ENCODE data around the gene VAV1. TPM values are rescaled to one million over a fixed set of nuclear protein-coding genes. Genes with fewer than 3 reads are reported as not detected.

The VAV1 gene
- total and polyA plus RNA-seq, 2 experiments from 2014 or later = 0.82 to 1.8 TPM

GRCh38 chr19:6862673-6863078, 90.2 kb downstream of the VAV1 start:
- Histone ChIP-seq H3K4me1 (ENCODE audit: insufficient read depth) (no peaks in the 10 kb centered on the region), H3K9me2 (ENCODE audit: insufficient read depth) (no peaks in the 10 kb centered on the region), H4K20me1 (replicated peaks; ENCODE audit: insufficient read depth) (no peaks in the 10 kb centered on the region), H2AFZ (no peak overlapping the region), H3F3A (replicated peaks; ENCODE audit: low read depth) (no peaks in the 10 kb centered on the region), H3K4me2 (no peak overlapping the region), H3K36me3 (ENCODE audit: insufficient read depth) (no peaks in the 10 kb centered on the region), H3K27me3 (ENCODE audit: insufficient read depth) (no peaks in the 10 kb centered on the region), H3K27ac (ENCODE audit: low read depth) (no peak overlapping the region), H3K4me3 (no peak overlapping the region), H3K79me2 (replicated peaks; ENCODE audit: insufficient read depth) (no peaks in the 10 kb centered on the region)
- H3K4me1 Mint-ChIP-seq = no peaks in the 10 kb centered on the region
- DNase-seq (ENCODE audit: low spot score) = peak; percentile 93
- TF ChIP-seq CTCF (conservative IDR thresholded peaks at IDR 0.05; ENCODE audit: low read depth in 2 of 2) (peak; percentile 90 to 95), REST (IDR thresholded peaks at IDR 0.05; ENCODE audit: unreplicated experiment) (no peak), CREB1 (CRISPR knock-in tag; IDR thresholded peaks at IDR 0.05; ENCODE audit: low read depth) (no peak)
- H3K9me3 Mint-ChIP-seq = peaks cover 70% of the 10 kb centered on the region
- H3K27ac Mint-ChIP-seq = no peak overlapping the region
- peaks cover 18% of the 10 kb centered on the region for H3K36me3 Mint-ChIP-seq (ENCODE audit: low read depth)
- peak; percentile 96 for ATAC-seq
- H3K4me3 Mint-ChIP-seq = 0 out of 3 replicates have a peak overlapping the region, but pooled peaks have one; percentile 0
- H3K27me3 Mint-ChIP-seq (ENCODE audit: insufficient read depth, low read depth, poor library complexity) = peaks cover 6% of the 10 kb centered on the region

- no peaks in the 10 kb centered on the region for H3K9me2 ChIP-seq (ENCODE audit: insufficient read depth)
- ATAC-seq = no peak
- no peak overlapping the region for H3K4me2 ChIP-seq
- H3K27ac Mint-ChIP-seq = no peak overlapping the region
- H3K27me3 Mint-ChIP-seq (ENCODE audit: insufficient read depth, low read depth, poor library complexity) = peaks cover 6% of the 10 kb centered on the region
- H3F3A ChIP-seq (replicated peaks; ENCODE audit: low read depth) = no peaks in the 10 kb centered on the region
- H3K79me2 ChIP-seq (replicated peaks; ENCODE audit: insufficient read depth) = no peaks in the 10 kb centered on the region
- H3K36me3 Mint-ChIP-seq (ENCODE audit: low read depth) = peaks cover 21% of the 10 kb centered on the region
- H3K9me3 Mint-ChIP-seq = peaks cover 77% of the 10 kb centered on the region
- DNase-seq (ENCODE audit: low spot score) = no peak
- H3K27ac ChIP-seq (ENCODE audit: low read depth) = no peak overlapping the region
- H2AFZ ChIP-seq = no peak overlapping the region
- no peaks in the 10 kb centered on the region for H3K27me3 ChIP-seq (ENCODE audit: insufficient read depth)
- H3K4me3 Mint-ChIP-seq = no peak overlapping the region
- H4K20me1 ChIP-seq (replicated peaks; ENCODE audit: insufficient read depth) = no peaks in the 10 kb centered on the region
- H3K36me3 ChIP-seq (ENCODE audit: insufficient read depth) = no peaks in the 10 kb centered on the region
- no peaks in the 10 kb centered on the region for H3K4me1 Mint-ChIP-seq
- no peaks in the 10 kb centered on the region for H3K4me1 ChIP-seq (ENCODE audit: insufficient read depth)
- no peak overlapping the region for H3K4me3 ChIP-seq
- TF ChIP-seq EZH2phosphoT487 (IDR thresholded peaks at IDR 0.05; ENCODE audit: unreplicated experiment) (no peak), NANOG (IDR thresholded peaks at IDR 0.05; ENCODE audit: borderline replicate concordance) (no peak), EZH2 (IDR thresholded peaks at IDR 0.05; ENCODE audit: low read depth, unreplicated experiment) (no peak), REST (IDR thresholded peaks at IDR 0.05; ENCODE audit: unreplicated experiment) (no peak), ETS1 (IDR thresholded peaks at IDR 0.05) (no peak), STAT1 (IDR thresholded peaks at IDR 0.05; ENCODE audit: unreplicated experiment) (no peak), ZNF331 (CRISPR knock-in tag; IDR thresholded peaks at IDR 0.05; ENCODE audit: low read depth) (no peak), CTCF (conservative IDR thresholded peaks at IDR 0.05; ENCODE audit: low read depth in 2 of 2) (no peak), CREB1 (CRISPR knock-in tag; IDR thresholded peaks at IDR 0.05; ENCODE audit: low read depth) (no peak), POLR2AphosphoS5 (IDR thresholded peaks at IDR 0.05; ENCODE audit: low read depth) (no peak)
Measured at GRCh38 chr19:6864325-6864940, 91.9 kb downstream of the VAV1 start.

Measured in GM23338 (cell line).